ENCODE results near the gene SUN2.

- TF ChIP-seq CTCF (IDR thresholded peaks at IDR 0.05) (no peak), POLR2A (IDR thresholded peaks at IDR 0.05) (no peak)
Measured at GRCh38 chr22:38727530-38728451, 28.0 kb downstream of the SUN2 start.

All from esophagus squamous epithelium (tissue), 4 donors.